RWPE2 (cell line): Measurements from ENCODE around the gene BLOC1S6.

ENCODE experiments used
- ATAC-seq: fragments of 200-7000 bp; cut with Tn5 transposase; 3 replicates; pipeline ENCODE4 v1.9.1; 2021; ENCODE audit warnings: low read depth
- DNase-seq: peaks from one replicate; pipeline ENCODE4 v3.0.0-alpha.2; 2020; ENCODE audit warnings: low spot score
- H3K27ac ChIP-seq: fragments of 450-650 bp; 2 replicates; pipeline ENCODE4 v1.5.1; 2017; ENCODE audit warnings: mild to moderate bottlenecking; ENCODE audit not compliant: poor library complexity, severe bottlenecking
- H3K27me3 ChIP-seq: fragments of 250-450 bp; sonication (Bioruptor Pico); 2 replicates; pipeline ENCODE4 v1.5.1; 2021; ENCODE audit warnings: mild to moderate bottlenecking, moderate library complexity; ENCODE audit not compliant: insufficient read depth, poor library complexity, severe bottlenecking
- H3K36me3 ChIP-seq: fragments of 250-450 bp; sonication (Bioruptor Pico); 2 replicates; pipeline ENCODE4 v1.5.1; 2020; ENCODE audit warnings: low read depth, mild to moderate bottlenecking, moderate library complexity
- H3K4me1 ChIP-seq: fragments of 250-450 bp; sonication (Bioruptor Pico); 2 replicates; pipeline ENCODE4 v1.5.1; 2021; ENCODE audit warnings: mild to moderate bottlenecking, moderate library complexity; ENCODE audit not compliant: insufficient read depth, poor library complexity, severe bottlenecking
- H3K4me3 ChIP-seq: fragments of 250-450 bp; sonication (Bioruptor Pico); 2 replicates; pipeline ENCODE4 v1.5.1; 2021; ENCODE audit warnings: mild to moderate bottlenecking, moderate library complexity; ENCODE audit not compliant: severe bottlenecking
- H3K9me3 ChIP-seq: fragments of 250-450 bp; sonication (Bioruptor Pico); 2 replicates; pipeline ENCODE4 v1.5.1; 2021; ENCODE audit warnings: mild to moderate bottlenecking, moderate library complexity; ENCODE audit not compliant: severe bottlenecking
- TF ChIP-seq, protein P1 (sequence below): fragments of 450-650 bp; IDR thresholded peaks from one replicate; pipeline ENCODE4 v1.5.1; 2017; ENCODE audit warnings: mild to moderate bottlenecking, moderate library complexity; ENCODE audit not compliant: poor library complexity, severe bottlenecking

Gene BLOC1S6

DNA sequence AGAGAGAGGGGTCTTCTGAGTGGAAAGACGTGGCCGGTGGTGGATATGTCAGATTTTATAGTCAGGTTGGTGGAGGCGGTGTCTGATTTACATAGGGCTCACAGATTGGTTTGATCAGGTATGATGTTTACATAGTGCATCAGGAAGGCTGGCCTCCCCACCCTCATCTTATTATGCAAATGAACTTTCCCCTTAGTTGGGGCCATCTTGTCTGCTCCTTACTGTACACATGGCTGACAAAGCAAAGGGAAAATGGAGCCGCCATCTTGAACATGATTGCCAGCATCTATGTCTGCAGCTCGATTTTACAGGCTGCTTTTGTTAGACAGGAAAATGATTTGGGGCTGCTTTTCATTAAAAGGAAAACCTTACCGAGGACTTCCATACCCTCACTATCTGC is 67.6 kb downstream of the BLOC1S6 start:
- no peak for ATAC-seq
- Histone ChIP-seq H3K4me1 (peaks cover 7% of the 10 kb centered on the region), H3K4me3 (no peak overlapping the region), H3K27me3 (no peaks in the 10 kb centered on the region), H3K27ac (no peak overlapping the region), H3K36me3 (peaks cover 43% of the 10 kb centered on the region), H3K9me3 (no peaks in the 10 kb centered on the region)
- no peak for DNase-seq
- TF ChIP-seq, protein P1, sequence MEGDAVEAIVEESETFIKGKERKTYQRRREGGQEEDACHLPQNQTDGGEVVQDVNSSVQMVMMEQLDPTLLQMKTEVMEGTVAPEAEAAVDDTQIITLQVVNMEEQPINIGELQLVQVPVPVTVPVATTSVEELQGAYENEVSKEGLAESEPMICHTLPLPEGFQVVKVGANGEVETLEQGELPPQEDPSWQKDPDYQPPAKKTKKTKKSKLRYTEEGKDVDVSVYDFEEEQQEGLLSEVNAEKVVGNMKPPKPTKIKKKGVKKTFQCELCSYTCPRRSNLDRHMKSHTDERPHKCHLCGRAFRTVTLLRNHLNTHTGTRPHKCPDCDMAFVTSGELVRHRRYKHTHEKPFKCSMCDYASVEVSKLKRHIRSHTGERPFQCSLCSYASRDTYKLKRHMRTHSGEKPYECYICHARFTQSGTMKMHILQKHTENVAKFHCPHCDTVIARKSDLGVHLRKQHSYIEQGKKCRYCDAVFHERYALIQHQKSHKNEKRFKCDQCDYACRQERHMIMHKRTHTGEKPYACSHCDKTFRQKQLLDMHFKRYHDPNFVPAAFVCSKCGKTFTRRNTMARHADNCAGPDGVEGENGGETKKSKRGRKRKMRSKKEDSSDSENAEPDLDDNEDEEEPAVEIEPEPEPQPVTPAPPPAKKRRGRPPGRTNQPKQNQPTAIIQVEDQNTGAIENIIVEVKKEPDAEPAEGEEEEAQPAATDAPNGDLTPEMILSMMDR = no peak

DNA sequence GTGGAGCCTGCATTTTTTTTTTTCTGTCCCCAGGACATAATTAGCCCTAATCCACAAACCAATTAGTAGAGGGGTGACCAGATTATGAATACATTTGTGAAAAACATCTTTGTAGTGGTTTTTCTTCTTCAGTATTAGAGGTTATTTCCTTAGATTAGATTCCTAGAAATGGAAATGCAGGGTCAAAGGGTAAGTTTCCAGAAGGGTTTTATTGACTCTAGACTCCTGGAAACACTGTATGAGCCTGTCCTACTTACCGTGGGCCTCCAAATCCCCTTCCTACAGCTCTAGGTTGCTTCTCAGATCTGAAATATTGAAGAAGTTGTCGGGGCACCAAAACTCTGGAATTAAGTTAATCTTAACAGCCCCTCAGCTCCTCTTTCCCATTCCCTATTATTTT is 70.1 kb downstream of the BLOC1S6 start:
- Histone ChIP-seq H3K27ac (no peak overlapping the region), H3K4me1 (peaks cover 3% of the 10 kb centered on the region)

DNA sequence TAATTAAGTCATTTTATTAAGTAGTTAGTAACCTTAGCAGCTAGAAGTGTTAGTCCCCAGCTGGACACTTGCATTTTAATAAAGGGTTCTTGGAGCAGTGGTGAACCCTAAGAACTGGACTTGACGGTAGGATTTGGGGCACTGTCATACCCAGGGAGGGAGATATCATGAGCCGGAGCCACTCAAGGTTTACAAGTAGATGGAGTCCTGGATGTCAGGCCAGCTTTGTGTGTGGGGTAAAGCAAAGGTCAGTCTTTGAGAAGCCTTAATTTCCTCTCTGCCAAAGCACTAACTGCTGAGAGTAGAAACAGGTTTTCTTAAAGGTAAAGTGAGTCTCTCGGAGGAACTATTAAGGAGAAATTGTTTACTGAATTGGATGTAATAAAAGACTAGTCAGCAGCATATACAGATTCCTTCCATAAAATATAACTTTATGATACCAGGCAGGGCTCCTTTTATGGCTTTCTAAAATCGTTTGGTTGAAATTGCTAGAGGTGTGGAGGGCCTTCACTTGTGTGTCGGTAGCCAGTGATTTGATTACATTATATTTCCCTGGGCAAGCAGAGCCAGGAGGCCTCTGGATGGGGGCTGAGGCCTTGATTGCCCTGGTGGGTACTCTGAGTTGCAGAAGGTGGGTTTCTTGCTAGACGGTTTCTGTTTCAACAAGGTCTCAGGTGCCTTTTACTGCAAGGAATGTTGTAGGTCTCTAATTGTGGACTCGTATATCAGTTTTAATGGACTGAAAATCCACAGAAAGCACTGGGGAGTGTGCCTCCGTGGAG is 70.8 kb downstream of the BLOC1S6 start:
- no peak for DNase-seq
- Histone ChIP-seq H3K27ac (no peak overlapping the region), H3K27me3 (no peaks in the 10 kb centered on the region), H3K4me1 (peaks cover 3% of the 10 kb centered on the region), H3K36me3 (peaks cover 59% of the 10 kb centered on the region), H3K9me3 (no peaks in the 10 kb centered on the region), H3K4me3 (no peak overlapping the region)
- no peak for ATAC-seq
- TF ChIP-seq, protein P1 = no peak

More for the DNA sequence above, 70.1 kb downstream of the BLOC1S6 start:
- H3K4me3 ChIP-seq = no peak overlapping the region
- ATAC-seq (no peak), DNase-seq (no peak)
- TF ChIP-seq, protein P1 = no peak
- H3K9me3 ChIP-seq = no peaks in the 10 kb centered on the region
- no peaks in the 10 kb centered on the region for H3K27me3 ChIP-seq
- H3K36me3 ChIP-seq = peaks cover 52% of the 10 kb centered on the region
